Fibroblast of skin of scalp (primary cell): ENCODE results near the gene CUL1.

Source experiments
- DNase-seq: peaks from one replicate; pipeline ENCODE4 v3.0.0-alpha.2; 2013

CUL1 gene

GRCh38 chr7:148809856-148810255 is 111.2 kb downstream of the CUL1 start:
- DNase-seq, result no peak

GRCh38 chr7:148811892-148812291 is 113.2 kb downstream of the CUL1 start:
- no peak for DNase-seq

- DNase-seq, result no peak
Observed at GRCh38 chr7:148813890-148814289, 115.2 kb downstream of the CUL1 start.

GRCh38 chr7:148814922-148815559 is 116.3 kb downstream of the CUL1 start:
- no peak for DNase-seq

GRCh38 chr7:148815612-148816011 is 116.9 kb downstream of the CUL1 start:
- DNase-seq, result no peak

GRCh38 chr7:148819697-148820360 is 121.1 kb downstream of the CUL1 start:
- DNase-seq, result peak; percentile 44

- no peak for DNase-seq
Observed at GRCh38 chr7:148821422-148821821, 122.7 kb downstream of the CUL1 start.

- DNase-seq, result no peak
Observed at GRCh38 chr7:148824864-148825263, 126.2 kb downstream of the CUL1 start.

- DNase-seq, result no peak
Observed at GRCh38 chr7:148825338-148825737, 126.6 kb downstream of the CUL1 start.

- no peak for DNase-seq
Observed at GRCh38 chr7:148828965-148829364, 130.3 kb downstream of the CUL1 start.

- DNase-seq, result no peak
Observed at GRCh38 chr7:148830897-148831692, 132.4 kb downstream of the CUL1 start.

- DNase-seq, result no peak
Observed at GRCh38 chr7:148831782-148832181, 133.1 kb downstream of the CUL1 start.

- DNase-seq, result no peak
Observed at GRCh38 chr7:148834605-148835004, 135.9 kb downstream of the CUL1 start.

- no peak for DNase-seq
Observed at GRCh38 chr7:148835854-148836253, 137.2 kb downstream of the CUL1 start.

- no peak for DNase-seq
Observed at GRCh38 chr7:148838905-148839304, 140.2 kb downstream of the CUL1 start.

GRCh38 chr7:148847815-148848734 is 149.4 kb downstream of the CUL1 start:
- no peak for DNase-seq

- no peak for DNase-seq
Observed at GRCh38 chr7:148849393-148850098, 150.8 kb downstream of the CUL1 start.

- DNase-seq, result no peak
Observed at GRCh38 chr7:148850564-148850963, 151.9 kb downstream of the CUL1 start.
